T-helper 2 cell treated with Interferon-gamma antibody and Interleukin-4, amounts not matched to agents 5 μg/mL and 100 μg/mL, for 36 hours (primary cell): ENCODE results near the gene GEN1.
"Not testable (repeated sequence)": the region's sequence is repeated elsewhere in the genome, so short reads cannot be mapped to it uniquely, and the experiment has no call there.

ENCODE experiments used
- DNase-seq: peaks from one replicate; pipeline ENCODE4 v3.0.0; 2021; ENCODE audit warnings: low spot score
- H3K27ac Mint-ChIP-seq: one replicate; pipeline ENCODE4 v1.8.0; 2021; ENCODE audit warnings: mild to moderate bottlenecking, mixed read lengths
- H3K27me3 Mint-ChIP-seq: one replicate; pipeline ENCODE4 v1.8.0; 2021; ENCODE audit warnings: low read depth, mixed read lengths
- H3K36me3 Mint-ChIP-seq: one replicate; pipeline ENCODE4 v1.8.0; 2021; ENCODE audit warnings: low read depth, mixed read lengths
- H3K4me1 Mint-ChIP-seq: one replicate; pipeline ENCODE4 v1.8.0; 2021; ENCODE audit warnings: low read depth, mixed read lengths
- H3K4me3 Mint-ChIP-seq: one replicate; pipeline ENCODE4 v1.8.0; 2022; ENCODE audit warnings: mild to moderate bottlenecking, moderate library complexity, mixed read lengths
- H3K9me3 Mint-ChIP-seq: one replicate; pipeline ENCODE4 v1.8.0; 2021; ENCODE audit warnings: mixed read lengths

GEN1 gene

DNA sequence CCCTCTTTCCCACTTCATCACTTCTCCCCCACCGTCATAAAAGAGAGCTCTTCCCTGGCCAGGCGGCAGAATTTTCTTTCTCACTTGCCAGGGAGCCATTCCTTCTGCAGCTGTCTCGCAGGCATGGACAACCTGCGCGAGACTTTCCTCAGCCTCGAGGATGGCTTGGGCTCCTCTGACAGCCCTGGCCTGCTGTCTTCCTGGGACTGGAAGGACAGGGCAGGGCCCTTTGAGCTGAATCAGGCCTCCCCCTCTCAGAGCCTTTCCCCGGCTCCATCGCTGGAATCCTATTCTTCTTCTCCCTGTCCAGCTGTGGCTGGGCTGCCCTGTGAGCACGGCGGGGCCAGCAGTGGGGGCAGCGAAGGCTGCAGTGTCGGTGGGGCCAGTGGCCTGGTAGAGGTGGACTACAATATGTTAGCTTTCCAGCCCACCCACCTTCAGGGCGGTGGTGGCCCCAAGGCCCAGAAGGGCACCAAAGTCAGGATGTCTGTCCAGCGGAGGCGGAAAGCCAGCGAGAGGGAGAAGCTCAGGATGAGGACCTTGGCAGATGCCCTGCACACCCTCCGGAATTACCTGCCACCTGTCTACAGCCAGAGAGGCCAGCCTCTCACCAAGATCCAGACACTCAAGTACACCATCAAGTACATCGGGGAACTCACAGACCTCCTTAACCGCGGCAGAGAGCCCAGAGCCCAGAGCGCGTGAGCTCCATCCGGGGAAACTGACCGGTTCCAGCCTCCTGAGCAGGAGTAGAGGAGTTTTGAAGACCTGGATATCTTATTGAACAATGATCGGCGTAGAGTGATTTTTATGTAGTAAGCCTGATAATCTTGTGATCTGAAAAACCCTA is 62.7 kb downstream of the GEN1 start, which contains the start of gene MSGN1:
TSS of gene MSGN1 (plus strand) at position 65 of the 850 bp plus-strand sequence. CDS start at position 124, 59 bp downstream.
- Mint-ChIP-seq H3K4me1 (peaks cover 15% of the 10 kb centered on the region), H3K9me3 (no peaks in the 10 kb centered on the region), H3K27ac (no peak within 1 kb of the TSS), H3K27me3 (peaks cover 44% of the 10 kb centered on the region), H3K36me3 (no peaks in the 10 kb centered on the region), H3K4me3 (no peak within 1 kb of the TSS)
- no peak for DNase-seq

DNA sequence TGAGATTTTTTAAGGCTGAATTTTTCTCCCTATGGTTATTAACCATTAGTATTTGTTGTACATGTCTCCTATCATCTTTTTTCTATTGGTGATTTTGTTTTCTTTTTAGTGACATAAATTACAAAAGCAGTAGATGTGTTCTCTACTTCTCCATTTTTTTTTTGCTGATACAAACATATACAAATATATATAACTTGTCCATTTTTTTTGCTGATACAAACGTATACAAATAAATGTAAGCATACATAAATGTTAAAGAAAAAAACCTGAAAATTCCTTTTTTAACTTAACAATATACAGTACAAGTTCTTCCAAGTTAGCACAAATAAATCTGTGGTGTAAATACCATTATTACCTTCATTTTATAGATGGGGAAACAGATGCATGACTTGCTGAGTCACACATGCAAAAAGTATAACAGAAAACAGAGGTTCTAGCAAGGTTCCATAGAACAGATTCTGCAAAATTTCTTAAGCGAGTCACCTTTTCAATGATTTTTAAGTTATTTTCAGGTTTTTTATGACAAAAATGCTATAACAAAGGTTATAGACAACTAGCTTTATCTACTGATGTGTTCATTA is 64.4 kb downstream of the GEN1 start:
- Mint-ChIP-seq H3K27ac (no peak overlapping the region), H3K4me3 (no peak overlapping the region), H3K4me1 (peaks cover 25% of the 10 kb centered on the region), H3K36me3 (no peaks in the 10 kb centered on the region), H3K9me3 (no peaks in the 10 kb centered on the region), H3K27me3 (peaks cover 36% of the 10 kb centered on the region)
- DNase-seq = no peak

DNA sequence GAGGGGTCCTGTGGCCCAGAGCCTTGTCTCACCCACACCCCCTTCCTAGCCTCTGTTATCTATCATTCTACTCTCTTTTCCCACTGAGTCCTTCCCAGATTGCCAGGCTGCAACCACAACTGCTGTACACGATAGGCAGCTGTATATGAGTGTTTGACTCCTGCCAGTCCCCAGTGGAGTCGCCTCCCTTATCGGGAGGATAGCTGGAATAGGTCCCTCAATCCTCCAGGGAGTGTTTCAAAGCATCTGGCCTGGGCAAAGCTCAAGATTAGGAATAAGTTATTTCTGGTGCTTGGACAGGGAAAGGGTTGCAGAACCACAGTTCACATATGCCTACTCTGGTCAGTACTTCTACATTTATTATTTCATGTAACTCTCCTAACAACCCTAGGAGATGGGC is 67.1 kb downstream of the GEN1 start:
- no peak overlapping the region for H3K27ac Mint-ChIP-seq
- H3K27me3 Mint-ChIP-seq = peaks cover 30% of the 10 kb centered on the region

DNA sequence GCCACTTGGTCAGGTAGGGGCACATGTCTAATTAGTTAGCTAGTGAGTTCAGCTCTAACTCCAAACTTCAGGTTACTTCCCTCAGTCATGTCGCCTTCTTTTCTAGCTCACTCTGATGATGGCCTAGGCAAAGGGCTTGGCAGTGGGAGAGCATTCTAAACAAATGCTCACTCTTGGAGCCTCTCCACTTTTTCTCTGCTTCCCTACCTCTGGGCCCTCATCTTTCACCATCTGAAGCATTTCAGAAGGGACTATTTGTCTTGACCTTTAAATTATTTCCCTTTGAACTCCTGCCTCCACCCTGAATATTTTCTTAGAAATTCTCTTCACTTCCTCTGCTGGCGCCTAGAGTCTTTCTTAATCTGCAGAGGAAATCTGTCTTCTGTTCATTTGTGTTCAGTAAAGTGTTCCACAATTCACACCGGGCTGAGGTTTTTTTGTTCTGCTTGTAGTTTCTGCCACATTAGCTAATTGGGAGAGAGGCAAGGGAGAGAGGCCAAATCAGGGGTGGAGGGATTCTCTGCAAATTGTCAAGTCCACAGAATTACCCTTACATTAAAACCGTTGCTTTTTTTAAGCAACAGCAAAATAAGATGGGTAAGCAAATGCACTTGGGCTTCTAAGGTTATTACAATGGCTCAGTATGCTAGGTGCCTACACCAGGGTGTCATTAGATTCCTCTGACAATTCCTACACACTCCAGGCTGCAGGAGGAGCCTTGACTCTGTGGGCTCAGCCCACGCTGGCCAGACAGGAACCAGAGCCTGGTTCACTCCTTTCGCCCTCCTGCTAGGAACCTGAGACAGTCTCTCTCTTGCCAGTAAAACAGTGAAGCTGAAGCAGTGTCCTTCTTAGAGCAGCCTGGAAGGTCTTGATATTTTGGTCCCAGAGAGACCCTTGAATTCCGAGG is 67.9 kb downstream of the GEN1 start:
- Mint-ChIP-seq H3K27ac (peak overlapping the region; percentile 29), H3K4me3 (peak overlapping the region; percentile 21), H3K27me3 (peaks cover 28% of the 10 kb centered on the region), H3K36me3 (no peaks in the 10 kb centered on the region), H3K9me3 (no peaks in the 10 kb centered on the region), H3K4me1 (peaks cover 19% of the 10 kb centered on the region)
- no peak for DNase-seq

More for the DNA sequence above, 67.1 kb downstream of the GEN1 start:
- Mint-ChIP-seq H3K9me3 (no peaks in the 10 kb centered on the region), H3K36me3 (no peaks in the 10 kb centered on the region), H3K4me1 (peaks cover 21% of the 10 kb centered on the region), H3K4me3 (no peak overlapping the region)
- no peak for DNase-seq

DNA sequence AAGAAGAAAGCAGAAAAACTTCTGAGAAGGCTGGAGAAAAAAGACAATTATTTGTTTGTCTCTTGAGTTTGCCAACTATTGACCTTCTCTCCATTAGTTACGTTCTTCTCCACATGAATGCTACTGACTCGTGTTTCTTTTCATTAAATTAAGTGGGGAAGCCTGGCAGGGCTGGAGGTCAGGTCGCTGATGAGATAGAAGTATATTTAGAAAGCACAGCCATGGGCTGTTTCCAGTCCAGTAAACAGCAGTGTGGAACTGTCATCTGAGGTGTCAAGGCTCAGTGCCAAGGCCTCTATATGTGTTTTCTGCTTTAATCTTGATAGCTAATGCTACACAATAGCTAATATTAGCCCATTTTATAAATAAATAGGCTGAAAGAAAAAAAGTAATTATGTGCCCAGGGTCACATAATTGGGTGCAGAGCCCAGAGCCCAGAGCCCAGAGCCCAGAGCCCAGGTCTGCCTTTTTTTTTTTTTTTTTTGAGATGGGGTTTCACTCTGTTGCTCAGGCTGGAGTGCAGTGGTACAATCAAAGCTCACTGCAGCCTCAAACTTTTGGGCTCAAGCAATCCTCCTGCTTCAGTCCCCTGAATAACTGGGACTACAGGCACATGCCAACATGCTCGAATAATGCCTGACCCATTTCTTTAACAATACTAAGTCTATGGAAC is 68.6 kb downstream of the GEN1 start:
- Mint-ChIP-seq H3K4me1 (peaks cover 19% of the 10 kb centered on the region), H3K27me3 (peaks cover 25% of the 10 kb centered on the region), H3K36me3 (no peaks in the 10 kb centered on the region), H3K27ac (no peak overlapping the region), H3K4me3 (no peak overlapping the region), H3K9me3 (no peaks in the 10 kb centered on the region)
- no peak for DNase-seq

DNA sequence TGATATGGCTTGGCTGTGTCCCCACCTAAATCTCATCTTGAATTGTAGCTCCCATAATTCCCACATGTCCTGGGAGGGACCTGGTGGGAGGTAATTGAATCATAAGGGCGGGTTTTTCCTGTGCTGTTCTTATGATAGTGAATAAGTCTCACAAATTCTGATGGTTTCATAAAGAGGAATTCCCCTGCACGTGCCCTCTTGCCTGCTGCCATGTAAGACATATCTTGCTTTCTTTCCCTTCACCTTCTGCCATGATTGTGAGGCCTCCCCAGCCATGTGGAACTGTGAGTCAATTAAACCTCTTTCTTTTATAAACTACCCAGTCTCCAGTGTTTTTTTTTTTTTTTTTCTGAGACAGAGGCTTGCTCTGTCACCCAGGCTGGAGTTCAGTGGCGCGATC is 69.7 kb downstream of the GEN1 start:
- peaks cover 19% of the 10 kb centered on the region for H3K4me1 Mint-ChIP-seq
- H3K27ac Mint-ChIP-seq = not testable (repeated sequence)

GRCh38 chr2:17827316-17827715 is 73.4 kb downstream of the GEN1 start:
- Mint-ChIP-seq H3K27ac (no peak overlapping the region), H3K4me3 (no peak overlapping the region), H3K4me1 (peaks cover 4% of the 10 kb centered on the region), H3K36me3 (no peaks in the 10 kb centered on the region), H3K9me3 (no peaks in the 10 kb centered on the region), H3K27me3 (peaks cover 44% of the 10 kb centered on the region)
- no peak for DNase-seq

More for the DNA sequence above, 69.7 kb downstream of the GEN1 start:
- DNase-seq, H3K36me3 Mint-ChIP-seq, H3K4me3 Mint-ChIP-seq, H3K9me3 Mint-ChIP-seq: not testable (repeated sequence)
- H3K27me3 Mint-ChIP-seq = peaks cover 29% of the 10 kb centered on the region

DNA sequence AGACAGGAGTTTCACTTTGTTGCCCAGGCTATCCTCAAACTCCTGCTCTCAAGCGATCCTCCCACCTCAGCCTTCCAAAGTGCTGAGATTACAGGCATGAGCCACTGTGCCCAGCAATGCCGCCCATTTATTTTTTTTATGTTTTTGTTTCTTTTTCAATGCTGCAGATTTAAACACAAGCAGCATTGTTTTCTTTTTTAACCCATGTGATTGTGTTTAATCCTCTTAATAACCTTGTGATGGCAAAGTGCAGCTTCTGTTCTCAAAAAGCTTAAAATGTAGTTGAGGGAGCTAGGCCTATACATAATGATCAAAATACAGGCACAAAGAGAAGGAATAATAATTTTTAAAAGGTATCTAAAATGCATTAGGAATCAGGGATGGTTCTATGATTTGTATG is 73.8 kb downstream of the GEN1 start:
- H3K27ac Mint-ChIP-seq = no peak overlapping the region
- no peaks in the 10 kb centered on the region for H3K36me3 Mint-ChIP-seq
- peaks cover 1% of the 10 kb centered on the region for H3K4me1 Mint-ChIP-seq
- H3K9me3 Mint-ChIP-seq = no peaks in the 10 kb centered on the region
- no peak overlapping the region for H3K4me3 Mint-ChIP-seq
- no peak for DNase-seq
- H3K27me3 Mint-ChIP-seq = peaks cover 46% of the 10 kb centered on the region

DNA sequence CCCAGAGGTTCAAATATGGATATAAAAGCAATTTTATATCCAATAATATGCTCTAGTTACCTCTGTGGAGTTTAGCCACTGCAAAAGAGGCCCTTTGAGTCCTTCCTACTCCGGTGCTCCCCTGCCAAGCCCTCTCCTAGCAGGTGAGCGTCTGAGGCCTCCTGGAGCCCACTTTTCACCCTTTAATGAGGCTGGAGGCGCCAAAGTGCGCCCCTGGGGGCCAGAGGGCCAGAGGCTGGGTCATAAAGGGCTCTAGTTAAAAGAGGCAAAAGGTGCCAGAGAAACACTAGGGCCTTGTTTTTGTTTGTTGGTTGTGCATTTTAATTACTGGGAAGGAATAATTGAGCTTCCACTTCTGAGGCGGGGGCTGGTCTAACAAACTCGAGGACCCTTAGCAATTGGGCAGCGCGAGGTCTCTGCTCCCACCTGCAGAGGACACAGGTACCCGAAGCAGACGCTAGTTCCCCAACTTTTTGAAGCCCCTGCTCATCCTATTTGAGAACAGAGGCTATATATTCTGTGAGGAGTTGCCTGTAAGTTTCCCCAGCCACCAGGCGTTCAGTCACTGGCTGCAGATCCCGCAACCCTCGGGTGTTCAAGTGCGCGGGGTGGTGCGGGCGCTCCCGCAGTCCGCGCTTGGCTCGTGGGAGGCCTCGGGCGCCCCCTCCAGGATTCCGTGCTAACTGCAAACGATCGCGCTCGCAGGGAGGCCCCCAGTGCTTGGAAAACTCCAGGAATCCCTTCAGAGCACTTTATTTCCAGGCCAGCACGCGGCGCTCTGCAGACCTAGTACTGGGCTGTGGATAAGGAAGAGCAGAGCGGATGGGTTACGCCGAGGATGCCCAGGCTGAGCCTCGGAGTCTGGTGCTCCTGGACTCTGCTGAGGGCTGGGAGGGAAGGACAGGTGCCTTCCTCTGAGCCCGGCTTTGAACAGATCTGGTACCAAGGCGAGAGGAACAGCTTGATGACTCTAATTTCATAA is 76.4 kb downstream of the GEN1 start:
- no peaks in the 10 kb centered on the region for H3K36me3 Mint-ChIP-seq
- peak overlapping the region; percentile 17 for H3K4me3 Mint-ChIP-seq
- no peak overlapping the region for H3K27ac Mint-ChIP-seq
- peak; percentile 17 for DNase-seq
- no peaks in the 10 kb centered on the region for H3K9me3 Mint-ChIP-seq
- H3K27me3 Mint-ChIP-seq = peaks cover 54% of the 10 kb centered on the region
- H3K4me1 Mint-ChIP-seq = no peaks in the 10 kb centered on the region

GRCh38 chr2:17835516-17835915 is 81.6 kb downstream of the GEN1 start:
- no peak for DNase-seq
- no peaks in the 10 kb centered on the region for H3K36me3 Mint-ChIP-seq
- H3K4me1 Mint-ChIP-seq = no peaks in the 10 kb centered on the region
- no peak overlapping the region for H3K4me3 Mint-ChIP-seq
- no peaks in the 10 kb centered on the region for H3K9me3 Mint-ChIP-seq
- no peak overlapping the region for H3K27ac Mint-ChIP-seq
- peaks cover 44% of the 10 kb centered on the region for H3K27me3 Mint-ChIP-seq
